Type B pancreatic cell (in vitro differentiated cells): ENCODE measurements around the gene ZNF655. TPM values are rescaled to one million over a fixed set of nuclear protein-coding genes. Genes with fewer than 3 reads are reported as not detected.
A peak's percentile ranks its signal among the peaks of the same experiment; 100 is the strongest.

ENCODE experiments used
- DNase-seq: peaks from one replicate; pipeline ENCODE4 v3.0.0; 2021; ENCODE audit warnings: mixed read lengths; ENCODE audit not compliant: unreplicated experiment; ENCODE audit errors: extremely low spot score
- H3K27ac Mint-ChIP-seq: 2 replicates; pipeline ENCODE4 v1.8.0; 2021; ENCODE audit warnings: mild to moderate bottlenecking, mixed read lengths
- H3K27me3 Mint-ChIP-seq: 2 replicates; pipeline ENCODE4 v1.8.0; 2021; ENCODE audit warnings: mixed read lengths
- H3K36me3 Mint-ChIP-seq: 2 replicates; pipeline ENCODE4 v1.8.0; 2021; ENCODE audit warnings: mixed read lengths
- H3K4me1 Mint-ChIP-seq: one replicate; pipeline ENCODE4 v1.8.0; 2021; ENCODE audit warnings: mixed read lengths; ENCODE audit not compliant: unreplicated experiment
- H3K4me3 Mint-ChIP-seq: 2 replicates; pipeline ENCODE4 v1.8.0; 2021; ENCODE audit warnings: mild to moderate bottlenecking, mixed read lengths
- H3K9me3 Mint-ChIP-seq: 2 replicates; pipeline ENCODE4 v1.8.0; 2021; ENCODE audit warnings: mixed read lengths
- total RNA-seq: library from RNA; stranded (reverse); gene quantifications from 2 replicates; pipeline ENCODE4 v1.2.1, GENCODE V29; 2021; ENCODE audit warnings: low replicate concordance
- TF ChIP-seq, protein P1 (sequence below): fragments of 200-600 bp; sonication (generic); conservative IDR thresholded peaks from 2 replicates; pipeline ENCODE4 v1.5.0; 2021; ENCODE audit warnings: antibody characterized with exemption, mild to moderate bottlenecking

ZNF655 gene
- total RNA-seq, 1 donor from 2014 or later, result 69.2 TPM

DNA sequence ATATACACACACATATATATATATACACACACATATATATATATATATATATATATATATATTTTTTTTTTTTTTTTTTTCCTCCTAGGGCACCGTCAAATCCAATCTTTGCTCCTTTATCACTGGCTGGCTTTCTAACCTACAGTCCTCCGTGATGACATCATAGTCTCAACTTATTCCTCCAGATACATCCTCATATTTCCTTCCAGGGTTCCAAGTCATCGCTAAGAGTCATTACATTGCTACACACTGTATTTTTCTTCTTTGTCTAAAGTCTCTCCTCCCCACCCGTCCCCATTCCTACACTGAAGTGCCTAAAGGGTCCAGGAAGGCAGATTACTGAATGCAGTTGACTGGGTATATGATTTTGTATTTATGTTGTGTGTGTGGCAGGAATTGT lies 5.4 kb upstream of the ZNF655 start:
- no peak overlapping the region for H3K27ac Mint-ChIP-seq
- no peaks in the 10 kb centered on the region for H3K27me3 Mint-ChIP-seq
- TF ChIP-seq, protein P1, sequence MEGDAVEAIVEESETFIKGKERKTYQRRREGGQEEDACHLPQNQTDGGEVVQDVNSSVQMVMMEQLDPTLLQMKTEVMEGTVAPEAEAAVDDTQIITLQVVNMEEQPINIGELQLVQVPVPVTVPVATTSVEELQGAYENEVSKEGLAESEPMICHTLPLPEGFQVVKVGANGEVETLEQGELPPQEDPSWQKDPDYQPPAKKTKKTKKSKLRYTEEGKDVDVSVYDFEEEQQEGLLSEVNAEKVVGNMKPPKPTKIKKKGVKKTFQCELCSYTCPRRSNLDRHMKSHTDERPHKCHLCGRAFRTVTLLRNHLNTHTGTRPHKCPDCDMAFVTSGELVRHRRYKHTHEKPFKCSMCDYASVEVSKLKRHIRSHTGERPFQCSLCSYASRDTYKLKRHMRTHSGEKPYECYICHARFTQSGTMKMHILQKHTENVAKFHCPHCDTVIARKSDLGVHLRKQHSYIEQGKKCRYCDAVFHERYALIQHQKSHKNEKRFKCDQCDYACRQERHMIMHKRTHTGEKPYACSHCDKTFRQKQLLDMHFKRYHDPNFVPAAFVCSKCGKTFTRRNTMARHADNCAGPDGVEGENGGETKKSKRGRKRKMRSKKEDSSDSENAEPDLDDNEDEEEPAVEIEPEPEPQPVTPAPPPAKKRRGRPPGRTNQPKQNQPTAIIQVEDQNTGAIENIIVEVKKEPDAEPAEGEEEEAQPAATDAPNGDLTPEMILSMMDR, result no peak
- peaks cover 18% of the 10 kb centered on the region for H3K36me3 Mint-ChIP-seq
- no peak for DNase-seq
- peaks cover 4% of the 10 kb centered on the region for H3K9me3 Mint-ChIP-seq
- peak overlapping the region; percentile 66 for H3K4me3 Mint-ChIP-seq
- H3K4me1 Mint-ChIP-seq, result peaks cover 15% of the 10 kb centered on the region

- Mint-ChIP-seq H3K27ac (peak overlapping the region; percentile 14), H3K4me1 (peaks cover 16% of the 10 kb centered on the region), H3K27me3 (no peaks in the 10 kb centered on the region)
Measured at GRCh38 chr7:99554939-99555338, 3.5 kb upstream of the ZNF655 start.

DNA sequence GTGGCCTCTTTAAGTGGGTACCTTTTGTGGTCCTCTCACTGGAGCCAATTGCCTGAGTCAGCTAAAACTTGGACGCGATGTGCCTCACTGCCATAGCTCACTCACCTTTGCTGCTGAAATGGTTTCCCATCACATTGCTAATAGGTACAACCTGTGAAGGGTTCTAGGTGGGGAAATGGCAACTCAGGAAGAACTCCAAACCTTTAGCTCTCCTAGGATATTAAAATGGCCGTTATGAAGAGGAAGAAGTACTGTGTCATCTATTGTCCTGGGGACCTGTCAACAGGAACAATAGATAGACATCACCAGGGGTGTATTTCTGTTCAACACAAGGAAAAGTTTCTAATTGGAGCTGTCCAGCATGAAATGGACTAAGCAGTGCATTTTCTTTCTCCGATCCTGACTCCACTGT lies 1.2 kb upstream of the ZNF655 start:
- H3K4me1 Mint-ChIP-seq, result peaks cover 22% of the 10 kb centered on the region
- TF ChIP-seq, protein P1, result no peak
- no peaks in the 10 kb centered on the region for H3K27me3 Mint-ChIP-seq
- no peak for DNase-seq
- peaks cover 21% of the 10 kb centered on the region for H3K36me3 Mint-ChIP-seq
- H3K27ac Mint-ChIP-seq, result peak overlapping the region; percentile 96
- H3K4me3 Mint-ChIP-seq, result peak overlapping the region; percentile 96
- no peaks in the 10 kb centered on the region for H3K9me3 Mint-ChIP-seq

More at GRCh38 chr7:99554939-99555338, 3.5 kb upstream of the ZNF655 start:
- TF ChIP-seq, protein P1, result no peak
- DNase-seq, result no peak
- Mint-ChIP-seq H3K36me3 (peaks cover 10% of the 10 kb centered on the region), H3K9me3 (no peaks in the 10 kb centered on the region), H3K4me3 (no peak overlapping the region)

- DNase-seq, result peak; percentile 74
- peak overlapping the region; percentile 96 for H3K4me3 Mint-ChIP-seq
- H3K4me1 Mint-ChIP-seq, result peaks cover 20% of the 10 kb centered on the region
- H3K27me3 Mint-ChIP-seq, result no peaks in the 10 kb centered on the region
- H3K9me3 Mint-ChIP-seq, result no peaks in the 10 kb centered on the region
- TF ChIP-seq, protein P1, result no peak
- H3K36me3 Mint-ChIP-seq, result peaks cover 26% of the 10 kb centered on the region
- peak overlapping the region; percentile 96 for H3K27ac Mint-ChIP-seq
Measured at GRCh38 chr7:99557940-99558305, 519 bp upstream of the ZNF655 start.

GRCh38 chr7:99559175-99559915 lies 903 bp downstream of the ZNF655 start:
- Mint-ChIP-seq H3K36me3 (peaks cover 36% of the 10 kb centered on the region), H3K4me3 (peak overlapping the region; percentile 96), H3K4me1 (peaks cover 20% of the 10 kb centered on the region), H3K27ac (peak overlapping the region; percentile 96), H3K9me3 (no peaks in the 10 kb centered on the region), H3K27me3 (no peaks in the 10 kb centered on the region)
- TF ChIP-seq, protein P1, result no peak
- no peak for DNase-seq
